KMS-11 (cell line): ENCODE results near the gene RFX7.

ENCODE experiments used
- H2AFZ ChIP-seq: fragments of 200-600 bp; sonication (generic); 2 replicates; pipeline ENCODE4 v1.6.1; 2016; ENCODE audit warnings: antibody characterized with exemption, mixed run types, low read depth
- H3K27ac ChIP-seq: fragments of 200-600 bp; sonication (generic); 2 replicates; pipeline ENCODE4 v1.6.1; 2016; ENCODE audit warnings: mild to moderate bottlenecking, mixed run types
- H3K27me3 ChIP-seq: fragments of 200-600 bp; sonication (generic); 2 replicates; pipeline ENCODE4 v1.6.1; 2017; ENCODE audit warnings: mild to moderate bottlenecking, low read depth, mixed run types, moderate library complexity; ENCODE audit not compliant: insufficient read depth
- H3K36me3 ChIP-seq: fragments of 200-600 bp; sonication (generic); 2 replicates; pipeline ENCODE4 v1.6.1; 2017; ENCODE audit warnings: mild to moderate bottlenecking, mixed run types; ENCODE audit not compliant: insufficient read depth
- H3K4me1 ChIP-seq: fragments of 200-600 bp; sonication (generic); 2 replicates; pipeline ENCODE4 v1.6.1; 2016; ENCODE audit warnings: mild to moderate bottlenecking, low read depth, mixed run types; ENCODE audit not compliant: poor library complexity, severe bottlenecking
- H3K4me2 ChIP-seq: fragments of 200-600 bp; sonication (generic); 2 replicates; pipeline ENCODE4 v1.7.0; 2016; ENCODE audit warnings: mild to moderate bottlenecking, mixed run types
- H3K4me3 ChIP-seq: fragments of 200-600 bp; sonication (generic); IDR thresholded peaks from 2 replicates; pipeline ENCODE4 v1.6.1; 2017; ENCODE audit warnings: low read depth, low read length, mixed read lengths; ENCODE audit not compliant: insufficient read depth
- H3K79me2 ChIP-seq: fragments of 200-600 bp; sonication (generic); 2 replicates; pipeline ENCODE4 v1.6.1; 2016; ENCODE audit warnings: low read depth, mixed run types; ENCODE audit not compliant: insufficient read depth
- H3K9ac ChIP-seq: fragments of 200-600 bp; sonication (generic); 2 replicates; pipeline ENCODE4 v1.6.1; 2016; ENCODE audit warnings: mild to moderate bottlenecking, mixed run types
- H4K20me1 ChIP-seq: fragments of 200-600 bp; sonication (generic); 2 replicates; pipeline ENCODE4 v1.6.1; 2016; ENCODE audit warnings: mild to moderate bottlenecking, mixed run types; ENCODE audit not compliant: insufficient read depth
- TF ChIP-seq, protein P1 (sequence below): fragments of 200-600 bp; sonication (generic); conservative IDR thresholded peaks from 2 replicates; pipeline ENCODE4 v1.6.1; 2017; ENCODE audit warnings: low read depth, mild to moderate bottlenecking, antibody characterized with exemption, low read length, moderate library complexity, mixed read lengths

The RFX7 gene

DNA sequence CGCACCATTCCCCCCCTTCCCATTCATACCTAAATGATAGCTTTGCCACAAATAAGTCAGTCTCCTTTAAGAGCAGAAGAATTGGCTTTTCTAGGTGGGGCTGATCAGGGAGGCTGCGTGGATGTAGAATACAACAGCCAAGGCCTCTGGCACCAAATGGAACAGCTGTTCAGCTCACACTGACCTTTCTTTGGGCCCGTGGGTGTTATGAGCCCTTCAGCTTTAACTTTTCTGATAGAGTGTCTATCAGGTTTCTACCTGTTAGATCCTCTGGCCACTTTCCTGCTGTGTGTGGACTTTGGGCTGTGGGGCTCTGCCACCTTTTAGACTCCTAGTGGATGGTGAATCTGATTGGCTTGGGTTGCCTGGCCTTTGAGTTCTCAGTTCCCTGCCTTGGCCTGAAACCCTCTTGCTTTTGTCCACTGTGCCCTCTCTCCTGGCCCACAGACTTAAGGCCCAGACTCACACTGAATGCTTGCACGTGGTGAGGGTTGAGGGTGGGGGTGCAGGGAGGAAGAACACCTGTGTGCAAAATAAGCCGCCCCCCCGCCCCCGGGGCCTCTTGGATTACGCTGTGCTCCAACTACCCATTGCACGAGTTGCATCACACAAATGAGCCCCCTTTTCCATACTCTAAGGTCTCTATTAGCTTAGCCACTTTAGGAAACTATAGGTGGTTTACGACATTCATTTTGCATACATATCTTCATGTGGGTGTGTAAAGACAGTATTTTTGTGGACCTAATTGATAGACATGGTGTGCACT, 1.3 kb upstream of the RFX7 start:
- H2AFZ ChIP-seq, result peak overlapping the region; percentile 95
- no peak overlapping the region for H3K4me3 ChIP-seq
- peak overlapping the region; percentile 86 for H3K4me2 ChIP-seq
- H3K27me3 ChIP-seq, result no peaks in the 10 kb centered on the region
- no peak overlapping the region for H3K9ac ChIP-seq
- H3K27ac ChIP-seq, result peak overlapping the region; percentile 49; the same call in 1 of the 2 replicates
- no peaks in the 10 kb centered on the region for H3K36me3 ChIP-seq
- peaks cover 29% of the 10 kb centered on the region for H3K79me2 ChIP-seq
- H3K4me1 ChIP-seq, result peaks cover 40% of the 10 kb centered on the region
- TF ChIP-seq, protein P1, sequence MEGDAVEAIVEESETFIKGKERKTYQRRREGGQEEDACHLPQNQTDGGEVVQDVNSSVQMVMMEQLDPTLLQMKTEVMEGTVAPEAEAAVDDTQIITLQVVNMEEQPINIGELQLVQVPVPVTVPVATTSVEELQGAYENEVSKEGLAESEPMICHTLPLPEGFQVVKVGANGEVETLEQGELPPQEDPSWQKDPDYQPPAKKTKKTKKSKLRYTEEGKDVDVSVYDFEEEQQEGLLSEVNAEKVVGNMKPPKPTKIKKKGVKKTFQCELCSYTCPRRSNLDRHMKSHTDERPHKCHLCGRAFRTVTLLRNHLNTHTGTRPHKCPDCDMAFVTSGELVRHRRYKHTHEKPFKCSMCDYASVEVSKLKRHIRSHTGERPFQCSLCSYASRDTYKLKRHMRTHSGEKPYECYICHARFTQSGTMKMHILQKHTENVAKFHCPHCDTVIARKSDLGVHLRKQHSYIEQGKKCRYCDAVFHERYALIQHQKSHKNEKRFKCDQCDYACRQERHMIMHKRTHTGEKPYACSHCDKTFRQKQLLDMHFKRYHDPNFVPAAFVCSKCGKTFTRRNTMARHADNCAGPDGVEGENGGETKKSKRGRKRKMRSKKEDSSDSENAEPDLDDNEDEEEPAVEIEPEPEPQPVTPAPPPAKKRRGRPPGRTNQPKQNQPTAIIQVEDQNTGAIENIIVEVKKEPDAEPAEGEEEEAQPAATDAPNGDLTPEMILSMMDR, result no peak
- H4K20me1 ChIP-seq, result no peaks in the 10 kb centered on the region

DNA sequence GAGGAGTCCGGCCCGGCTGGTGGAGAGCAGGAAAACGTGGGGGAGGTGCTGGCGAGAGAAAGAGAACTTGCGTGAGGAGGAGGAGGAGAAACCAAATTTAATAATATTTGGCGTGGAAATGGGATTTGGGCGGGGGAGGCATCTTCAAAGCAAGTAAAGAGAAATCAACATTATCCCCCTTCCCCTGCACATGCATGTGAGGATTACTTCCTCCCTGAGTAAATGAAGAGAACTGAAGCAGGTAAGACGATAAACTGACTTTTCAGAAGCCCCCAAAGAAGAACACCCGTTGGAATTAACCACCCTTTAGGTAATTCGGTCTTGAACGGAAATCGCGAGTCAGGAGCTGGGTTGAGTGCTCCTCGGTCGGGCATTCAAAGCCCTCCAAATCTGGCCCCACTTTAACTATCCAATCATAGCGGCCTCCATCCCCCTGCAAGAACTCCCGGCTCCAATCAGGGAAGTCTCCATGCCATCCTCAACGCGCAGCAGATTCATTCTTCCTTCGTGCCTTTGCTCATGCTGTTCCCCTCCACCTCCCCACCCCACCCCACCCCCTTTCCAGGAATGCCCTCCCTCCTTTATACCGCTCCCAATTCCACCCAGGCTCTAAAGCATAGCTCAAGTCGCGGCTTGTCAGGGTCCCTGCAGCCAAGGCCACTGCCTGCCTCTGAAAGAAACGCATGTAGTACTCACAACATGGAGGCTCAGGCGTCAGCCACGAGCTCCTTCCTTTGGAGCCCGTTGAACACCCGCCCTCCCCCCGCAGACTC, 545 bp upstream of the RFX7 start:
- H4K20me1 ChIP-seq, result no peaks in the 10 kb centered on the region
- H3K4me3 ChIP-seq, result no peak overlapping the region
- H3K4me2 ChIP-seq, result peak overlapping the region; percentile 68
- H3K27me3 ChIP-seq, result no peaks in the 10 kb centered on the region
- H3K27ac ChIP-seq, result no peak overlapping the region
- peak overlapping the region; percentile 94 for H2AFZ ChIP-seq
- peak overlapping the region; percentile 38; the same call in 1 of the 2 replicates for H3K9ac ChIP-seq
- peaks cover 37% of the 10 kb centered on the region for H3K79me2 ChIP-seq
- TF ChIP-seq, protein P1, result no peak
- H3K36me3 ChIP-seq, result no peaks in the 10 kb centered on the region
- peaks cover 40% of the 10 kb centered on the region for H3K4me1 ChIP-seq

DNA sequence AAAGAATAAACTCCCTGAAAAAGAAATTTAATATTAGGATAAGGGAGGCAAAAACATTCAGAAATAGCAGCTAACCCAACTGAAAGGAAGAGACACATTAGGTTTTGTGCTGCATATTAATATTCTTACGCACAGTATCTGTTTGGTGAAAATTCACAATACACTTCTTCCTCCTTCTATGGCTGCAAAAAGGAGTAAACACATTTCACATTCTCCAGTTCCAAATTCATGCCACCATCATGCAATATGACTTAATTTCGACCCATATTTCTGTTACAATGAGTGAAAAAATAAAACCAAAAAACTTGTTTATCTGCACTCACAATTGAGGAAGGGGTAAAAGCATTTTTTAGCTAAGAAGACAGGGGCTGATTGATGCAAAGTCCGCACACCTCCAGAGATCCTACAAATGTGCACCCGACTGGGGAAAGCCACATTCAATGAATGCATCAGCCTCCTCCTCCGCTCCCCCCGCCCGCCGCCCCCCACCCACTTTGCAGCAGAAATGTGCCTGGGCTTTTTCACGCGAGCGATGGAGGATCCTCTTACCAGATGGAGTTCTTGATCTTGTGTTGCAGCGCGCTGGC, 1.0 kb downstream of the RFX7 start:
- no peak overlapping the region for H3K4me3 ChIP-seq
- H3K27me3 ChIP-seq, result no peaks in the 10 kb centered on the region
- peaks cover 49% of the 10 kb centered on the region for H3K79me2 ChIP-seq
- H4K20me1 ChIP-seq, result no peaks in the 10 kb centered on the region
- peaks cover 40% of the 10 kb centered on the region for H3K4me1 ChIP-seq
- H3K9ac ChIP-seq, result peak overlapping the region; percentile 83; the same call in 1 of the 2 replicates
- peak overlapping the region; percentile 24; the same call in 1 of the 2 replicates for H2AFZ ChIP-seq
- TF ChIP-seq, protein P1, result no peak
- no peaks in the 10 kb centered on the region for H3K36me3 ChIP-seq
- H3K4me2 ChIP-seq, result peak overlapping the region; percentile 75
- peak overlapping the region; percentile 25; the same call in 1 of the 2 replicates for H3K27ac ChIP-seq

DNA sequence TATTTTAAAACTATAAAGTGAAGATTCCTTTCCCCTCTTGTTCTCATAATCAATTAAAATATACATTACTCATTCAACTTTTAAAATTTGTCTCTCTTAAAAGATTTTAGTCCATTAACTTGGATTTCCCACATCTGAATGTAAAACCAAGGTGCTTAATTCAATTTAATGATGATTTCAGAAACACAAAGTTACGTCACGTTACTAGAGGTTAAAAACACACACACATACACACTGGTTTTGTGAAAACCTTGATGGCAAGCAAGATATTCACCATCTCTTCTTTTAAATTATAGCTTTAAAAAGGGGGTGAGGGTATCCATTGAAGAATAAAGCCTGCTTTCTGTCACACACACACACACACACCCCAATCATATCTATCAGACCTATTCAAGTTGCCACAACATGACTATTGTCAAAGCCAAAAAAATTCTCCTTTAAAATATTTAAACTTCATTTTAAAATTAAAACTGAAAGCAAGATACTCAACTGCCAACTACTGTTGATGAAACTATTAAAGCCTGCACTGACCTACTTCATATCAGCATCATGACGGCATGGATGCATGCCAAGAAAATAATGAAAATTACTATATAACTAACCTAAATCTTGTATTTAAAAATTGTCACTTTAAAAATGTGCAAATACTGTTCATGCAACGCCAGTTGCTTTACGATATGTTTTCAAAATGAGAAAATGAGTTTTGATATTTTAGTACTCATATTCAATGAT, 2.1 kb downstream of the RFX7 start:
- no peak overlapping the region for H3K4me3 ChIP-seq
- no peak overlapping the region for H2AFZ ChIP-seq
- no peaks in the 10 kb centered on the region for H3K36me3 ChIP-seq
- H3K79me2 ChIP-seq, result peaks cover 56% of the 10 kb centered on the region
- no peaks in the 10 kb centered on the region for H3K27me3 ChIP-seq
- peak overlapping the region; percentile 75 for H3K4me2 ChIP-seq
- H3K9ac ChIP-seq, result no peak overlapping the region; the same call in 1 of the 2 replicates
- peaks cover 39% of the 10 kb centered on the region for H3K4me1 ChIP-seq
- H4K20me1 ChIP-seq, result no peaks in the 10 kb centered on the region
- TF ChIP-seq, protein P1, result no peak
- peak overlapping the region; percentile 10; the same call in 1 of the 2 replicates for H3K27ac ChIP-seq
